HEK293 (cell line): ENCODE data around the gene BAD.

Experiments
- CTCF ChIA-PET: fragments of 350-600 bp; formaldehyde crosslinking; extraction: SDS; loops from one replicate; lab custom pipeline; 2021; ENCODE audit warnings: antibody characterized with exemption; lab: Yijun Ruan, JAX
- POLR2A ChIA-PET: fragments of 300-600 bp; formaldehyde crosslinking; extraction: SDS; loops from one replicate; lab custom pipeline; 2020; ENCODE audit warnings: antibody characterized with exemption, inconsistent platforms; lab: Yijun Ruan, JAX
- H3K27ac ChIP-seq: fragments of 200-500 bp; sonication (Bioruptor generic); 2 replicates; pipeline ENCODE4 v1.5.1; 2014; ENCODE audit warnings: low read depth, low read length, control low read depth, inconsistent platforms; ENCODE audit errors: extremely low read depth
- H3K36me3 ChIP-seq, 2 experiments: fragments of 200-500 bp in 1 of 2; sonication (Bioruptor generic) in 1 of 2; 1 replicate in 1 of 2; 2 replicates in 1 of 2; pipeline ENCODE4 v1.5.1; 2014 to 2017; ENCODE audit warnings: inconsistent platforms in 2 of 2, low read length in 2 of 2; ENCODE audit not compliant: control insufficient read depth in 2 of 2, insufficient read depth in 1 of 2
- H3K4me1 ChIP-seq: fragments of 200-500 bp; sonication (Bioruptor generic); 2 replicates; pipeline ENCODE4 v1.5.1; 2014; ENCODE audit warnings: mild to moderate bottlenecking, low read length, inconsistent platforms; ENCODE audit not compliant: control insufficient read depth, insufficient read depth
- H3K4me3 ChIP-seq: 2 replicates; pipeline ENCODE4 v1.5.1; 2011; ENCODE audit warnings: low read depth, mild to moderate bottlenecking, control low read depth, low read length, moderate library complexity
- H3K9me3 ChIP-seq: fragments of 200-500 bp; sonication (Bioruptor generic); 2 replicates; pipeline ENCODE4 v1.5.1; 2014; ENCODE audit warnings: low read depth, low read length, inconsistent platforms; ENCODE audit not compliant: control insufficient read depth, insufficient read depth
- FEZF1 ChIP-seq: fragments of 450-650 bp; formaldehyde crosslinking; IDR thresholded peaks from 2 replicates; pipeline ENCODE4 v1.5.1; 2016; ENCODE audit warnings: missing biosample characterization, missing genetic modification characterization
- KLF8 ChIP-seq: fragments of 450-650 bp; formaldehyde crosslinking; IDR thresholded peaks from 2 replicates; pipeline ENCODE4 v1.5.1; 2016; ENCODE audit warnings: missing biosample characterization, missing genetic modification characterization
- TCF7L2 ChIP-seq: IDR thresholded peaks from 2 replicates; pipeline ENCODE4 v1.6.1; 2011; ENCODE audit warnings: low read depth, mild to moderate bottlenecking, inconsistent platforms, low read length, moderate library complexity, borderline replicate concordance
- TRIM28 ChIP-seq: IDR thresholded peaks from 2 replicates; pipeline ENCODE4 v1.6.1; 2011; ENCODE audit warnings: low read length, control low read depth, borderline replicate concordance
- WT1 ChIP-seq: fragments of 450-650 bp; formaldehyde crosslinking; IDR thresholded peaks from 2 replicates; pipeline ENCODE4 v1.5.1; 2016; ENCODE audit warnings: missing biosample characterization, missing genetic modification characterization
- ZBTB20 ChIP-seq: fragments of 450-650 bp; formaldehyde crosslinking; IDR thresholded peaks from 2 replicates; pipeline ENCODE4 v1.5.1; 2016; ENCODE audit warnings: missing biosample characterization, missing genetic modification characterization
- ZFHX2 ChIP-seq: fragments of 450-650 bp; formaldehyde crosslinking; conservative IDR thresholded peaks from 2 replicates; pipeline ENCODE4 v1.5.1; 2016; ENCODE audit warnings: missing biosample characterization, missing genetic modification characterization
- ZNF114 ChIP-seq: fragments of 450-650 bp; formaldehyde crosslinking; IDR thresholded peaks from 2 replicates; pipeline ENCODE4 v1.5.0; 2017; ENCODE audit warnings: missing biosample characterization, missing genetic modification characterization
- ZNF140 ChIP-seq: fragments of 450-650 bp; formaldehyde crosslinking; IDR thresholded peaks from 2 replicates; pipeline ENCODE4 v1.5.1; 2016; ENCODE audit warnings: missing biosample characterization, missing genetic modification characterization
- ZNF146 ChIP-seq: fragments of 450-650 bp; formaldehyde crosslinking; IDR thresholded peaks from 2 replicates; pipeline ENCODE4 v1.5.1; 2016; ENCODE audit warnings: missing biosample characterization, missing genetic modification characterization
- ZNF549 ChIP-seq: fragments of 450-650 bp; IDR thresholded peaks from 2 replicates; pipeline ENCODE4 v1.5.1; 2018; ENCODE audit warnings: missing biosample characterization, missing genetic modification characterization, mild to moderate bottlenecking, inconsistent platforms, moderate library complexity
- ZNF555 ChIP-seq: fragments of 450-650 bp; formaldehyde crosslinking; conservative IDR thresholded peaks from 2 replicates; pipeline ENCODE4 v1.5.1; 2017; ENCODE audit warnings: missing biosample characterization, mild to moderate bottlenecking, missing genetic modification characterization, inconsistent platforms
- ZNF629 ChIP-seq: fragments of 450-650 bp; formaldehyde crosslinking; IDR thresholded peaks from 2 replicates; pipeline ENCODE4 v1.5.1; 2017; ENCODE audit warnings: missing biosample characterization, missing genetic modification characterization
- TF ChIP-seq, protein P1 (sequence below): fragments of 450-650 bp; formaldehyde crosslinking; IDR thresholded peaks from 2 replicates; pipeline ENCODE4 v1.5.1; 2017; ENCODE audit warnings: missing biosample characterization, missing genetic modification characterization
- TF ChIP-seq, protein P2 (sequence below): fragments of 450-650 bp; formaldehyde crosslinking; optimal IDR thresholded peaks from 2 replicates; pipeline ENCODE3; 2016; ENCODE audit warnings: missing biosample characterization, mild to moderate bottlenecking, missing genetic modification characterization
- TF ChIP-seq, protein P3 (sequence below): fragments of 450-650 bp; formaldehyde crosslinking; IDR thresholded peaks from 2 replicates; pipeline ENCODE4 v1.5.1; 2016; ENCODE audit warnings: missing biosample characterization, missing genetic modification characterization
- TF ChIP-seq, protein P4 (sequence below): fragments of 450-650 bp; formaldehyde crosslinking; IDR thresholded peaks from 2 replicates; pipeline ENCODE4 v1.5.1; 2017; ENCODE audit warnings: missing biosample characterization, missing genetic modification characterization
- TF ChIP-seq, protein P5 (sequence below): sonication (generic); formaldehyde crosslinking; IDR thresholded peaks from 2 replicates; pipeline ENCODE4 v1.8.1; 2022; ENCODE audit warnings: mild to moderate bottlenecking, moderate library complexity, missing genetic modification reagents

The BAD gene

DNA sequence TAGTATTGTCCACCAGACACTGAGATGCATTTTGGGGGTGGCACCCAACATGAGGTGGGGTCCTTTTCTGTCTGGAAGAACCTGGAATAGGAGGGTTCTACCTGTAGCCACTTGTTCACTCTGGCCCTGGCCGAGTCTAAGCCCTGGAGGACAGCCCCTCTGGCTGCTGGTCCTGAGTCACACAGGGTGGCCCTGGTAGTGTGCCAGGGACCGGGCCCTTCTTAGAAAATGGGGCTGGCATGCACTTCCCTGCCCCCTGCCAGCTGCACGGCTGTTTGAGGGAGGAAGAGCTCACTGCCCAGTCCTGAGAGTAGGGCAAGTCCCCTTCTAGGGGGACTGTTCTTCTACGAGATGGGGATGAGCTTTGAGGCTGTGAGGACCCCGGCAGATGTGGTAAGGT is 31.0 kb downstream of the BAD start:
- ChIA-PET CTCF (no interaction called here), POLR2A (interaction anchor here (1.0 to 1.6 kb wide), 3 partner anchors 12 to 68 kb away, joined by 3 to 4 read pairs (median 3); partner anchors contain the start of genes FKBP2 and STIP1)
- H3K4me1 ChIP-seq, result peaks cover 10% of the 10 kb centered on the region
- no peaks in the 10 kb centered on the region for H3K9me3 ChIP-seq
- H3K4me3 ChIP-seq, result no peak overlapping the region
- peaks cover 0 to 33% of the 10 kb centered on the region in 2 experiments; a peak in 2 of 3 replicates for H3K36me3 ChIP-seq
- no peak for TF ChIP-seq ZNF140 (tag by site-specific recombination)
- no peak for TF ChIP-seq FEZF1
- no peak for TF ChIP-seq ZNF555
- TF ChIP-seq, protein P1, sequence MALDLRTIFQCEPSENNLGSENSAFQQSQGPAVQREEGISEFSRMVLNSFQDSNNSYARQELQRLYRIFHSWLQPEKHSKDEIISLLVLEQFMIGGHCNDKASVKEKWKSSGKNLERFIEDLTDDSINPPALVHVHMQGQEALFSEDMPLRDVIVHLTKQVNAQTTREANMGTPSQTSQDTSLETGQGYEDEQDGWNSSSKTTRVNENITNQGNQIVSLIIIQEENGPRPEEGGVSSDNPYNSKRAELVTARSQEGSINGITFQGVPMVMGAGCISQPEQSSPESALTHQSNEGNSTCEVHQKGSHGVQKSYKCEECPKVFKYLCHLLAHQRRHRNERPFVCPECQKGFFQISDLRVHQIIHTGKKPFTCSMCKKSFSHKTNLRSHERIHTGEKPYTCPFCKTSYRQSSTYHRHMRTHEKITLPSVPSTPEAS (tag by site-specific recombination), result no peak
- TF ChIP-seq, protein P2, sequence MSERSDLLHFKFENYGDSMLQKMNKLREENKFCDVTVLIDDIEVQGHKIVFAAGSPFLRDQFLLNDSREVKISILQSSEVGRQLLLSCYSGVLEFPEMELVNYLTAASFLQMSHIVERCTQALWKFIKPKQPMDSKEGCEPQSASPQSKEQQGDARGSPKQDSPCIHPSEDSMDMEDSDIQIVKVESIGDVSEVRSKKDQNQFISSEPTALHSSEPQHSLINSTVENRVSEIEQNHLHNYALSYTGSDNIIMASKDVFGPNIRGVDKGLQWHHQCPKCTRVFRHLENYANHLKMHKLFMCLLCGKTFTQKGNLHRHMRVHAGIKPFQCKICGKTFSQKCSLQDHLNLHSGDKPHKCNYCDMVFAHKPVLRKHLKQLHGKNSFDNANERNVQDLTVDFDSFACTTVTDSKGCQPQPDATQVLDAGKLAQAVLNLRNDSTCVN (tag by site-specific recombination), result no peak
- TF ChIP-seq TCF7L2, result no peak
- no peak for TF ChIP-seq WT1
- no peak for TF ChIP-seq ZNF629 (tag by site-specific recombination)
- no peak for TF ChIP-seq ZNF146
- TF ChIP-seq ZNF549, result no peak
- TF ChIP-seq, protein P3, sequence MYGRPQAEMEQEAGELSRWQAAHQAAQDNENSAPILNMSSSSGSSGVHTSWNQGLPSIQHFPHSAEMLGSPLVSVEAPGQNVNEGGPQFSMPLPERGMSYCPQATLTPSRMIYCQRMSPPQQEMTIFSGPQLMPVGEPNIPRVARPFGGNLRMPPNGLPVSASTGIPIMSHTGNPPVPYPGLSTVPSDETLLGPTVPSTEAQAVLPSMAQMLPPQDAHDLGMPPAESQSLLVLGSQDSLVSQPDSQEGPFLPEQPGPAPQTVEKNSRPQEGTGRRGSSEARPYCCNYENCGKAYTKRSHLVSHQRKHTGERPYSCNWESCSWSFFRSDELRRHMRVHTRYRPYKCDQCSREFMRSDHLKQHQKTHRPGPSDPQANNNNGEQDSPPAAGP, result no peak
- TF ChIP-seq, protein P4, sequence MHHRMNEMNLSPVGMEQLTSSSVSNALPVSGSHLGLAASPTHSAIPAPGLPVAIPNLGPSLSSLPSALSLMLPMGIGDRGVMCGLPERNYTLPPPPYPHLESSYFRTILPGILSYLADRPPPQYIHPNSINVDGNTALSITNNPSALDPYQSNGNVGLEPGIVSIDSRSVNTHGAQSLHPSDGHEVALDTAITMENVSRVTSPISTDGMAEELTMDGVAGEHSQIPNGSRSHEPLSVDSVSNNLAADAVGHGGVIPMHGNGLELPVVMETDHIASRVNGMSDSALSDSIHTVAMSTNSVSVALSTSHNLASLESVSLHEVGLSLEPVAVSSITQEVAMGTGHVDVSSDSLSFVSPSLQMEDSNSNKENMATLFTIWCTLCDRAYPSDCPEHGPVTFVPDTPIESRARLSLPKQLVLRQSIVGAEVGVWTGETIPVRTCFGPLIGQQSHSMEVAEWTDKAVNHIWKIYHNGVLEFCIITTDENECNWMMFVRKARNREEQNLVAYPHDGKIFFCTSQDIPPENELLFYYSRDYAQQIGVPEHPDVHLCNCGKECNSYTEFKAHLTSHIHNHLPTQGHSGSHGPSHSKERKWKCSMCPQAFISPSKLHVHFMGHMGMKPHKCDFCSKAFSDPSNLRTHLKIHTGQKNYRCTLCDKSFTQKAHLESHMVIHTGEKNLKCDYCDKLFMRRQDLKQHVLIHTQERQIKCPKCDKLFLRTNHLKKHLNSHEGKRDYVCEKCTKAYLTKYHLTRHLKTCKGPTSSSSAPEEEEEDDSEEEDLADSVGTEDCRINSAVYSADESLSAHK, result no peak
- no peak for TF ChIP-seq TRIM28
- TF ChIP-seq ZNF114 (tag by site-specific recombination), result no peak
- TF ChIP-seq ZBTB20, result no peak
- TF ChIP-seq ZFHX2, result no peak
- no peak overlapping the region for H3K27ac ChIP-seq

DNA sequence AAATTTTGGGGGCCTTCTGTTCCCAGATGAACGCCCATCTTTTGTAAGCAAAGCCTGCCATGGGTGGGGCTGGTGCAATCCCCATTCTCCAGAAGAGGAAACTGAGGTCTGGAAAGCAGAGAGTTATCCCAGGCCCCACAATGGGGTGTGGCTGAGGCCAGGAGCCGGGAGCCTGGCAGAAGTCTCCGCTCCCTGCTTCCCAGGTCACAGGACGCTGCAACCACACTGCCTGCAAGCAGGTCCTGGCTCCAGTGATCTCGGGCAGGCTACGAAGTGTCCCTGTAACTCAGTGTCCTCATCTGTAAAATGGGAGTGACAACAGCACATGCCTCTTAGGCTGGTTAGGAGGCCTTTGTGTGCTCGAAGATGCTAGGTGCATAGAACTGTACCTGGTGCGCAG is 31.4 kb downstream of the BAD start:
- Histone ChIP-seq H3K36me3 (peaks cover 0 to 28% of the 10 kb centered on the region in 2 experiments; a peak in 2 of 3 replicates), H3K9me3 (no peaks in the 10 kb centered on the region), H3K4me3 (no peak overlapping the region), H3K4me1 (peaks cover 10% of the 10 kb centered on the region), H3K27ac (no peak overlapping the region)
- CTCF ChIA-PET, result interaction anchor here (3.6 kb wide), 1 partner anchor 50 kb away, joined by 48 read pairs; the partner anchor contains the start of gene CATSPERZ
- TF ChIP-seq, protein P5, sequence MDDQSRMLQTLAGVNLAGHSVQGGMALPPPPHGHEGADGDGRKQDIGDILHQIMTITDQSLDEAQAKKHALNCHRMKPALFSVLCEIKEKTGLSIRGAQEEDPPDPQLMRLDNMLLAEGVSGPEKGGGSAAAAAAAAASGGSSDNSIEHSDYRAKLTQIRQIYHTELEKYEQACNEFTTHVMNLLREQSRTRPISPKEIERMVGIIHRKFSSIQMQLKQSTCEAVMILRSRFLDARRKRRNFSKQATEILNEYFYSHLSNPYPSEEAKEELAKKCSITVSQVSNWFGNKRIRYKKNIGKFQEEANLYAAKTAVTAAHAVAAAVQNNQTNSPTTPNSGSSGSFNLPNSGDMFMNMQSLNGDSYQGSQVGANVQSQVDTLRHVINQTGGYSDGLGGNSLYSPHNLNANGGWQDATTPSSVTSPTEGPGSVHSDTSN (CRISPR knock-in tag), result no peak
- peak; percentile 39; the same call in 1 of the 2 replicates for TF ChIP-seq KLF8
- POLR2A ChIA-PET, result interaction anchor here (0.5 to 4.2 kb wide), 8 partner anchors 10 to 68 kb away, joined by 3 to 52 read pairs (median 4); partner anchors contain the start of genes FKBP2 and STIP1
